ENCODE results near the gene ADAMTSL1.

ADAMTSL1 gene

DNA sequence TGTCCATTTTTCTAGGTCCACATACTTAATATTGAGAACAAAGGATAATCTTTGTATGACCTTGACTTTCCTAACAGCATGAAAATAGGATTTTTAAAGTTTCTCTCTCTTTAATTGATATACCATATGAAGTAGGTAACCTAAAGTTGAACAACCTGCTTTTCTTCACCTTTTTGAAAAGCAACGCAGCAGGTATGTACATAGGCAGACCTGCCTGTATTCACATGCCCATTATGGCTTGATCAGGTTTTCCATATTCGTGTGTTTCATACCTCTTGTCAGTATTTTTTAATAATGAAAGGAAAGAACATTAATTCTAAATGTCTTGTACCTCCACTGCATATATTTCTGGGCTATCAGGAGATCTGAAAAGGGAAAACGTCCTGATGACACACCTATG, 1.5 kb upstream of the ADAMTSL1 start:
- no peaks in the 10 kb centered on the region for H3K27me3 ChIP-seq (ENCODE audit: insufficient read depth, low read length)
- H3K4me1 ChIP-seq (ENCODE audit: insufficient read depth, low read length) = peaks cover 35% of the 10 kb centered on the region
- H3K9me3 ChIP-seq (ENCODE audit: insufficient read depth, low read depth, low read length) = peaks cover 5% of the 10 kb centered on the region
- no peaks in the 10 kb centered on the region for H3K36me3 ChIP-seq (ENCODE audit: insufficient read depth, low read length)
- no peak overlapping the region for H3K9ac ChIP-seq (ENCODE audit: low read depth, low read length)
- no peak overlapping the region for H3K27ac ChIP-seq (ENCODE audit: low read depth, low read length)
- WGBS = 74% methylated on average over 2 of the region's 3 CpGs
- no peak overlapping the region for H3K4me3 ChIP-seq (ENCODE audit: low read length)

DNA sequence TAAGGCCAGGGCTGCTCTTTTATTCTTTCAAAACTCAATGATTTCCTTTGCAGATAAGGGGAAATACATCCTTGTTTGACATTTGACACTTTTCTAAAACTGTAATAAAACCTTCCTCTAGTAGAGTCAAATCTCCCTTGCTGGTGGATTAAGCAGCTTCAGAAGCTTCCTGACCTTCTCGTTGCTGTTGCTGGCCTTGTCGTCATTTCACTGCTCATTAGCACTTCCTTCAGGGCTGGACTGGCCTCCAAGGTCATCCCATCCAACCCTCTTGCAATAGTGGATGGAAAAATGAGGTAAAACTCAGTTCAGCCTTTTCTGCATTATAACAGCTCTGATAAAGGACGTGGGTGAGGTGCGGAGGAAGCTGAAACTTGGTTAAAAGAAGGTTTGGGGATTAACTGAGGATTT, 1.1 kb upstream of the ADAMTSL1 start:
- 30% methylated on average over 4 of the region's 4 CpGs for WGBS
- H3K36me3 ChIP-seq (ENCODE audit: insufficient read depth, low read length) = no peaks in the 10 kb centered on the region
- H3K4me1 ChIP-seq (ENCODE audit: insufficient read depth, low read length) = peaks cover 39% of the 10 kb centered on the region
- H3K9me3 ChIP-seq (ENCODE audit: insufficient read depth, low read depth, low read length) = peaks cover 5% of the 10 kb centered on the region
- H3K9ac ChIP-seq (ENCODE audit: low read depth, low read length) = no peak overlapping the region
- peak overlapping the region; percentile 51; the same call in 1 of the 2 replicates for H3K4me3 ChIP-seq (ENCODE audit: low read length)
- H3K27ac ChIP-seq (ENCODE audit: low read depth, low read length) = peak overlapping the region; percentile 34; the same call in 1 of the 2 replicates
- H3K27me3 ChIP-seq (ENCODE audit: insufficient read depth, low read length) = no peaks in the 10 kb centered on the region

- H3K9me3 ChIP-seq (ENCODE audit: insufficient read depth, low read depth, low read length) = no peaks in the 10 kb centered on the region; the same call in 1 of the 2 replicates
Measured at GRCh38 chr9:18474783-18475182, 830 bp downstream of the ADAMTSL1 start.

DNA sequence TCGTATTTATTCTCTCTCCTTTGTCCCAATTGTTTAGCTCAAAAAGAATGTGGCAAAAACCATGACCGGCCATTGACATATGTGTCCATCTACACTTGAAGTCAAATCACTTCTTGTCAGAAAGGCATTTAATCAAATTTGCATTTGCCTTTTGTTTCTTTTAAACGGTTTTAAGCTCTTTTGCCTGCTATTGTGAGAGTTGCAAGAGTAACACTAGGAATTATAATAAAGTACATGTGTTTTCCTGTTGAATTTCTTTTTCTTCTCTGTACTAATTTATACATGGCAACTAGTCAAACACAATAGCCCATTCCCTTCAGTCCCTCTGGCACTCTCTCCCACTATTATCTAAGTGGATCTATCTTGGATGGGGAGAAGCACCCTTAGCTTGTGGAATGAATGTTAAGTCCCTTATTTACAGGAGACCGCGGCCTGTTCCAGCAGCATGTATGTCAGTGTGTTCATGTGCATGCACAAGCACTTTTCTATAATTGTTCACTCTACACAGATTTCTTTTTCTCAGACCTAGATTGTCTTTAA, 3.2 kb downstream of the ADAMTSL1 start:
- Histone ChIP-seq H3K27me3 (ENCODE audit: insufficient read depth, low read length) (no peaks in the 10 kb centered on the region), H3K27ac (ENCODE audit: low read depth, low read length) (no peak overlapping the region), H3K9me3 (ENCODE audit: insufficient read depth, low read depth, low read length) (no peaks in the 10 kb centered on the region), H3K4me3 (ENCODE audit: low read length) (no peak overlapping the region), H3K36me3 (ENCODE audit: insufficient read depth, low read length) (no peaks in the 10 kb centered on the region), H3K4me1 (ENCODE audit: insufficient read depth, low read length) (peaks cover 35% of the 10 kb centered on the region), H3K9ac (ENCODE audit: low read depth, low read length) (no peak overlapping the region)
- WGBS = 89% methylated on average over 5 of the region's 5 CpGs

More at GRCh38 chr9:18474783-18475182, 830 bp downstream of the ADAMTSL1 start:
- WGBS = 89% methylated on average over 4 of the region's 4 CpGs
- H3K27ac ChIP-seq (ENCODE audit: low read depth, low read length) = no peak overlapping the region
- H3K36me3 ChIP-seq (ENCODE audit: insufficient read depth, low read length) = no peaks in the 10 kb centered on the region
- H3K4me1 ChIP-seq (ENCODE audit: insufficient read depth, low read length) = peaks cover 40% of the 10 kb centered on the region
- peak overlapping the region; percentile 51; the same call in 1 of the 2 replicates for H3K4me3 ChIP-seq (ENCODE audit: low read length)
- H3K27me3 ChIP-seq (ENCODE audit: insufficient read depth, low read length) = no peaks in the 10 kb centered on the region
- no peak overlapping the region for H3K9ac ChIP-seq (ENCODE audit: low read depth, low read length)

DNA sequence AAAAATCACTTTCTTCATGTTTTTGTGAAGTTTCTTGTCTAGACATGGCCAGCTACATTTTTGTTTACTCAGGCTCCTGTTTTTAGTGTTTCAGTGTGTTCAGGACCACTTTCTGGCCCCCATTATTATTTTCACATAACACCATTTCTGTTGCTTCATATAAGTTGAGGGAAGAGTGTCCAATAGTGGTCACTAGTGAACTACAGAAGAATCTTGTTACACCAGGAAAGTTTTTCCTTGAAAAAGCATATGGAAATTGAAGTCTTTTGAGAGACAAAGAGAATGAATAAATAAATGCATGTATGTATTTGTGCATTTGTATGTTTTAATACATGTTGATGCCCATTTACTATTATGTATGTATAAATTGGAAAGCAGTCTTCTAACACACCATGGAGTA, 3.8 kb downstream of the ADAMTSL1 start:
- Histone ChIP-seq H3K9ac (ENCODE audit: low read depth, low read length) (no peak overlapping the region), H3K27ac (ENCODE audit: low read depth, low read length) (no peak overlapping the region), H3K4me3 (ENCODE audit: low read length) (no peak overlapping the region), H3K4me1 (ENCODE audit: insufficient read depth, low read length) (peaks cover 30% of the 10 kb centered on the region), H3K9me3 (ENCODE audit: insufficient read depth, low read depth, low read length) (no peaks in the 10 kb centered on the region), H3K36me3 (ENCODE audit: insufficient read depth, low read length) (no peaks in the 10 kb centered on the region), H3K27me3 (ENCODE audit: insufficient read depth, low read length) (no peaks in the 10 kb centered on the region)

GRCh38 chr9:18478501-18479361, 4.8 kb downstream of the ADAMTSL1 start:
- Histone ChIP-seq H3K27me3 (ENCODE audit: insufficient read depth, low read length) (no peaks in the 10 kb centered on the region), H3K4me3 (ENCODE audit: low read length) (no peak overlapping the region), H3K36me3 (ENCODE audit: insufficient read depth, low read length) (no peaks in the 10 kb centered on the region), H3K4me1 (ENCODE audit: insufficient read depth, low read length) (peaks cover 25% of the 10 kb centered on the region), H3K9me3 (ENCODE audit: insufficient read depth, low read depth, low read length) (no peaks in the 10 kb centered on the region), H3K27ac (ENCODE audit: low read depth, low read length) (no peak overlapping the region), H3K9ac (ENCODE audit: low read depth, low read length) (no peak overlapping the region)
- 99% methylated on average over 6 of the region's 7 CpGs for WGBS

- H3K27me3 ChIP-seq (ENCODE audit: insufficient read depth, low read length) = no peaks in the 10 kb centered on the region
- WGBS = 94% methylated on average over 2 of the region's 3 CpGs
- H3K36me3 ChIP-seq (ENCODE audit: insufficient read depth, low read length) = no peaks in the 10 kb centered on the region
- H3K4me1 ChIP-seq (ENCODE audit: insufficient read depth, low read length) = peaks cover 22% of the 10 kb centered on the region
- H3K9me3 ChIP-seq (ENCODE audit: insufficient read depth, low read depth, low read length) = no peaks in the 10 kb centered on the region
- H3K9ac ChIP-seq (ENCODE audit: low read depth, low read length) = no peak overlapping the region
- H3K27ac ChIP-seq (ENCODE audit: low read depth, low read length) = no peak overlapping the region
- no peak overlapping the region for H3K4me3 ChIP-seq (ENCODE audit: low read length)
Measured at GRCh38 chr9:18479405-18479804, 5.5 kb downstream of the ADAMTSL1 start.

DNA sequence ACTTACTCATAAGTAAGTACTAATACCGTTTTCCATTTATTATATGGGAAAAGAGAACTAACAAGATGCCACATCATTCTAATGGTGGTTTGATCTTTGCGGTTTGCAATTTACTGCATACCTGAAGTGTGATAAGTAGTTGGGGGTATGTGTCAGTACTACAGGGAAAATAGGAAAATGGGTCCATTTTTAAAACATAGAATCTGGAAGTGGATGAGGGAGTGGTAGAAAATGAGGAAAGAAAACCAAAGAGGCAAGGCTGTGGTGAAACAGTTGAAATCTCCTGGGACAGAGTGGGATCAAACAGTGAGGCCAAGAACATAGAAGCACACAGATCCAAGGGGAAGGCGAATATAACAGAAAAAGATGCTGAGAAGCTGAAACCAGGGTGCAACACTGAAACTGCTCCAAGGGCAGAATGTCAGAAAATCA, 6.7 kb downstream of the ADAMTSL1 start:
- Histone ChIP-seq H3K4me3 (ENCODE audit: low read length) (no peak overlapping the region), H3K9ac (ENCODE audit: low read depth, low read length) (no peak overlapping the region), H3K27ac (ENCODE audit: low read depth, low read length) (no peak overlapping the region), H3K27me3 (ENCODE audit: insufficient read depth, low read length) (no peaks in the 10 kb centered on the region), H3K9me3 (ENCODE audit: insufficient read depth, low read depth, low read length) (no peaks in the 10 kb centered on the region), H3K36me3 (ENCODE audit: insufficient read depth, low read length) (no peaks in the 10 kb centered on the region), H3K4me1 (ENCODE audit: insufficient read depth, low read length) (peaks cover 16% of the 10 kb centered on the region)
- 69% methylated on average over 2 of the region's 3 CpGs for WGBS

- no peaks in the 10 kb centered on the region for H3K27me3 ChIP-seq (ENCODE audit: insufficient read depth, low read length)
- WGBS = 89% methylated on average over 1 of the region's 2 CpGs
- no peak overlapping the region for H3K4me3 ChIP-seq (ENCODE audit: low read length)
- no peak overlapping the region for H3K27ac ChIP-seq (ENCODE audit: low read depth, low read length)
- no peaks in the 10 kb centered on the region for H3K9me3 ChIP-seq (ENCODE audit: insufficient read depth, low read depth, low read length)
- peaks cover 11% of the 10 kb centered on the region for H3K4me1 ChIP-seq (ENCODE audit: insufficient read depth, low read length)
- no peaks in the 10 kb centered on the region for H3K36me3 ChIP-seq (ENCODE audit: insufficient read depth, low read length)
- no peak overlapping the region for H3K9ac ChIP-seq (ENCODE audit: low read depth, low read length)
Measured at GRCh38 chr9:18482371-18482770, 8.4 kb downstream of the ADAMTSL1 start.

- no peak overlapping the region for H3K4me3 ChIP-seq (ENCODE audit: low read length)
- H3K4me1 ChIP-seq (ENCODE audit: insufficient read depth, low read length) = 0 out of 2 replicates have a peak, but pooled peaks cover 5% of the 10 kb centered on the region
- H3K27ac ChIP-seq (ENCODE audit: low read depth, low read length) = no peak overlapping the region
Measured at GRCh38 chr9:18485714-18486113, 11.8 kb downstream of the ADAMTSL1 start.

DNA sequence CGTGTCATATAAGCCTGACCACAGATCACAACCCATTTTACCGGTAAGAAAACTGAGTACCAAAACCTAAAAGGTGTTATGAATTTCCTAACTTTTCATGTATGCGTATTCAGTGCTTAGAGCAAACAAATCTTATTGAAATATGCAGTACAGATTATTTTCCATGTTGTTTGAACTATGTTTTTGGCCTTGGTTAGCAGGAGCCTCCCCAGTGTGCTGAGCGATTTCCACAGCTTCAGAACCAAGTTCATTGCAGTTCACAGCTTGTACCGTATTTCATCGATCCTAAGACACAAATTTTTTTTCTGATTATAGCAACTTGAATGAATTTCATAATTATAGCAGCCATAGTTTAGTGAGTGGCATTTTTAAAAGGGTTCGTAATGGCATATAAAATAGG, 13.7 kb downstream of the ADAMTSL1 start:
- Histone ChIP-seq H3K27me3 (ENCODE audit: insufficient read depth, low read length) (no peaks in the 10 kb centered on the region), H3K36me3 (ENCODE audit: insufficient read depth, low read length) (no peaks in the 10 kb centered on the region), H3K4me1 (ENCODE audit: insufficient read depth, low read length) (peaks cover 9% of the 10 kb centered on the region; the same call in 1 of the 2 replicates), H3K9ac (ENCODE audit: low read depth, low read length) (no peak overlapping the region), H3K4me3 (ENCODE audit: low read length) (no peak overlapping the region), H3K9me3 (ENCODE audit: insufficient read depth, low read depth, low read length) (no peaks in the 10 kb centered on the region), H3K27ac (ENCODE audit: low read depth, low read length) (no peak overlapping the region)
- WGBS = 97% methylated on average over 7 of the region's 7 CpGs

More at GRCh38 chr9:18485714-18486113, 11.8 kb downstream of the ADAMTSL1 start:
- H3K36me3 ChIP-seq (ENCODE audit: insufficient read depth, low read length) = no peaks in the 10 kb centered on the region
- H3K27me3 ChIP-seq (ENCODE audit: insufficient read depth, low read length) = no peaks in the 10 kb centered on the region
- no peaks in the 10 kb centered on the region for H3K9me3 ChIP-seq (ENCODE audit: insufficient read depth, low read depth, low read length)
- H3K9ac ChIP-seq (ENCODE audit: low read depth, low read length) = no peak overlapping the region
- WGBS = 87% methylated on average over 2 of the region's 2 CpGs

Measured in HUES64 (cell line).